DOHH2 (cell line): Measurements from ENCODE around the gene ZNF418.

Experiments used
- CTCF ChIP-seq: fragments of 200-600 bp; sonication (generic); IDR thresholded peaks from one replicate; pipeline ENCODE4 v1.5.1; 2014; ENCODE audit warnings: antibody characterized with exemption, mild to moderate bottlenecking, low read depth, low read length; ENCODE audit not compliant: poor library complexity, severe bottlenecking
- EZH2phosphoT487 ChIP-seq: fragments of 200-600 bp; sonication (generic); IDR thresholded peaks from 2 replicates; pipeline ENCODE4 v1.6.1; 2017; ENCODE audit warnings: borderline replicate concordance, mild to moderate bottlenecking, antibody characterized with exemption, low read length, moderate library complexity, mixed read lengths

- TF ChIP-seq CTCF = no peak
- TF ChIP-seq EZH2phosphoT487 = no peak
Observed at GRCh38 chr19:57961785-57962184, 26.6 kb upstream of the ZNF418 start.
